ENCODE results near the gene MVK. TPM values are rescaled to one million over a fixed set of nuclear protein-coding genes. Genes with fewer than 3 reads are reported as not detected.
A peak's percentile ranks its signal among the peaks of the same experiment; 100 is the strongest.

Gene MVK
- polyA plus RNA-seq (ENCODE audit: low read depth in 6 of 6) = 1 to 10 TPM; 2.8 to 4.6 (median 3.6) TPM

DNA sequence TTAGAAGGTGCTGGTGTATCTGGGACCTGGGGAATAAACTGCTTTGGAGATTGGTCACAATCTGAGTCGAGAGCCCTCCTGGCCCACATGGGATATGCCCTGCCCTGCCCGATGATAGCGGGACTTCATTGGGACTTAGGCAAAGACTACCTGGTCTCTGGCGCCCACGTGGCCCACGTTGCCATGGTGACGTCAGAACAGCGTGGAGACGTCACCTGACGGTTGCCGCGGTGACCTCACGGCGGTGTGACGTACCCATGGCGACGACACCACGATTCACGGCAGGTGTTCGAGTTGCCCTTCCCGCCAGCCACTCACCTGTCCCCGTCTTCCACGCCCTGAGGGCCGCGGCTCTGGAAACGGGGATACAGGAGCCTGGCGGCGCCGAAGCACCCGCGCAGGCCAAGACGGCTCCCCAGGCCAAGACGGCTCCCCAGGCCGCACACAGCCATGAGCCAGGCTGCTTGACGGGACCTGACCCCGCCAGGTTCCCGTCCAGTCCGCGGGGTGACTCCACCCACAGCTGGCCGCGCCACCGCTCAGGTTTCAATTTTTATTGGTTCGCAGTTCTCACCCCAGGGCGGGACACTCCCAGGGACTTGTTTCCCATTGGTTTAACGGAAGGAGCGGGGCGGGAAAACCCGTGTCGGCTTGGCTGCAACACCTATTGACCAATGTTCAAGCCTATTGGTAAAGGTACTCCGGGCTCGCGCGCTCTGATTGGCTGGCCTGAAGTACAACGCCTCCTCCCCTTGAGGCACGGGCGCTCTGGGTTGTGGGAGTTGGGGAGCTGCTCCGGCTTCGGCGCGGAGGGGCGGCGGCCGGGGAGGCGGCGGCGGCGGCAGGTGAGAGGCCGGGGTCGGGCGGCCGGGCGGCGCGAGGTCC lies at the start of gene MVK, which contains the start of gene MMAB:
Gene MVK, plus strand, starts transcription at position 766 of the 885 bp plus-strand sequence. CDS start 1,029 bp downstream, outside the sequence.
Gene MMAB, minus strand, starts transcription at position 476 of the 885 bp plus-strand sequence. Its CDS starts 24 bp downstream, at position 452.
- no peaks in the 10 kb centered on the region for H3K9me3 Mint-ChIP-seq
- DNase-seq = peak; percentile 99
- no peaks in the 10 kb centered on the region for H3K27me3 Mint-ChIP-seq
- peaks cover 0 to 1% of the 10 kb centered on the region in 2 donors for H3K36me3 Mint-ChIP-seq
- H3K4me3 Mint-ChIP-seq = peak within 1 kb of the TSS; percentile 93 to 97 (median 96)
- peak; percentile 89 to 91 for ATAC-seq (ENCODE audit: low read depth in 2 of 2)
- H3K4me1 Mint-ChIP-seq = peaks cover 17 to 32% (median 24%) of the 10 kb centered on the region in 3 donors
- H3K27ac Mint-ChIP-seq = peak within 1 kb of the TSS; percentile 96 to 99 (median 98)

DNA sequence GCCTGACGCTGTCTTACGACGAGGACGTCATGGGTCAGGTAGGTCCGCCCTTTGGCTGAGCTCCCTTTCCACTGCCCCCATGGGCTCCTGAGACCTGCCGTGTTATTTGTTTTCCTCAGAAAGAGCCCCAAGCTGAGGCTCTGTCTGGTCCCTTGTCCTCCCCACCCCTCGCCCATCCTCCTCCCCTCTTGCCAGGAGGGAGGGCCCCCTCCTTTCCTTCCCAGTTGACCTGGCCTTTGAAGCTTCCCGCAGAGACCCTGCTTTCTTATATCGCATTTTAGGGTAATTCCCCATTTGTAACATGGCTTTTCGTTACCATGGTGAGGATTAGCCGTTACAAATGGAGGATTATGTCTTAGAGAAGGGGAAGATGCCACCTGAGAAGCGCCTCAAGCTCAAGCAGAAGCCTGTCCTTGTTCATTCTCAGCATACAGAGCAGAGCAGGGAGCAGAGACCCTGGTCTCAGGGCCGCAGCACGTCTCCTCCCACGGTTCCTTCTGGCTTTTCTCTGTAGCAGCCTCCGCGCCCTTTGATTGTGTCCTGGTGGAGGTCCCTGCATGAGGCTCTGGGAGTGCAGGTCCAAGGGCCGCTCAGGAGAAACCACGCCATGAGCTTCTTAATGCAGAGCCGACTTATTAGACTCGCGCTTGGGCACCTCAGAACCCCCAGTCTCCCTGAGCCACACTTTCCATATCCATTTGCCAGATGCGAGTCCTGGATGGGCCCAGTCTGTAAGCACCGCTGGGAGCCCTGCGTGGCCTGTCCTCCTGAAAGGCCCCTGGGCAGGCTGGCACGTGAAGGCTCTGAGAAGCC lies 48.9 kb upstream of the MVK start:
- no peak for DNase-seq
- no peaks in the 10 kb centered on the region for H3K4me1 Mint-ChIP-seq
- H3K36me3 Mint-ChIP-seq = peaks cover 0 to 21% of the 10 kb centered on the region in 2 donors
- no peaks in the 10 kb centered on the region for H3K9me3 Mint-ChIP-seq
- ATAC-seq (ENCODE audit: low read depth in 2 of 2) = no peak
- H3K27me3 Mint-ChIP-seq = no peaks in the 10 kb centered on the region
- no peak overlapping the region for H3K27ac Mint-ChIP-seq
- no peak overlapping the region for H3K4me3 Mint-ChIP-seq

DNA sequence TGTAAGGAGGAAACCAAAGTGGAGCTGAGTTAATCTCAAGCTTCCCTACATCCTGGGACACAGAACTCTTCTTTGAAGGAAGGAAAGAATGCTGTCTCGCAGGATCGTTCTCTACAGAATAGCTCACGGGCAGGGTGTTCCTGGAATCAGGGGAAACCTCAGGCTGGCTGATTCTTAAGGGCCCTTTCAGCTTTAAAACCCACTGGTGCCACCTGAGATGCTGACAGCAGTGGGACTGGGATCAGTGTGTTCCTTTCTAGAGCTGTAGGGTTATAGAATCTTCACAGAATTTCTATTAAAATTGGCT lies 48.4 kb upstream of the MVK start:
- Mint-ChIP-seq H3K4me1 (no peaks in the 10 kb centered on the region), H3K36me3 (peaks cover 2 to 27% of the 10 kb centered on the region in 2 donors), H3K9me3 (no peaks in the 10 kb centered on the region), H3K27me3 (no peaks in the 10 kb centered on the region), H3K27ac (no peak overlapping the region), H3K4me3 (no peak overlapping the region)
- DNase-seq (no peak), ATAC-seq (ENCODE audit: low read depth in 2 of 2) (no peak)

DNA sequence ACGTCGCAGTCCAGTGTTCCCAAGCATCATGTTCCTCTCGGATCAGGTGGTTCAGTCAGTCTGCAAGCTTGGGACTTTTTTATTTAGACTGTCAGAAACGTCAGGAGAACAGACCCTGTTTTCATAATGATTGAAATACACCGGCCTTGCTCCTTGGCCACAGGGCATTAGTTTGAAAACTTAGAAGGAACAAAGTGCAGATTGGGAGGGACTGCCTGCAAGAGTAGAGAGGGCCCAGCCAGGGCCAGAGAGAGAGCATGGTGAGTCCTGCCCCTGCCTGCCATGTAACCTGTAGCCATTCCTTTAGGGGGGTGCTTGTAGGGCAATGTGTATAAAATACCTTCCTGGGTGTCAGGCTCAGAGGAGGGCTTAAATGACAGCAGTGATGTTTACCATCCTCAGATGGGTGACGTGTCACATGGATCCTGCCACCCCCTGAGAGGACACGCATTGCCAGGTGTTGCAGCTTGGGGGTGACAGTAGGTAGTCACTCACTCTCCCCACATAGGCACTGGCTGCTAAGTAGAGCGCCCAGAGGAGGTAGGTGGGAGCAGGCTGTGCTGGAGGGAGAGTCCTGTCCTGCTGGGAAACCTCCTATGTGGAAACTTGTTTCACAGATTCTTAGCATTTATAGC lies 46.0 kb upstream of the MVK start:
- H3K9me3 Mint-ChIP-seq = no peaks in the 10 kb centered on the region

DNA sequence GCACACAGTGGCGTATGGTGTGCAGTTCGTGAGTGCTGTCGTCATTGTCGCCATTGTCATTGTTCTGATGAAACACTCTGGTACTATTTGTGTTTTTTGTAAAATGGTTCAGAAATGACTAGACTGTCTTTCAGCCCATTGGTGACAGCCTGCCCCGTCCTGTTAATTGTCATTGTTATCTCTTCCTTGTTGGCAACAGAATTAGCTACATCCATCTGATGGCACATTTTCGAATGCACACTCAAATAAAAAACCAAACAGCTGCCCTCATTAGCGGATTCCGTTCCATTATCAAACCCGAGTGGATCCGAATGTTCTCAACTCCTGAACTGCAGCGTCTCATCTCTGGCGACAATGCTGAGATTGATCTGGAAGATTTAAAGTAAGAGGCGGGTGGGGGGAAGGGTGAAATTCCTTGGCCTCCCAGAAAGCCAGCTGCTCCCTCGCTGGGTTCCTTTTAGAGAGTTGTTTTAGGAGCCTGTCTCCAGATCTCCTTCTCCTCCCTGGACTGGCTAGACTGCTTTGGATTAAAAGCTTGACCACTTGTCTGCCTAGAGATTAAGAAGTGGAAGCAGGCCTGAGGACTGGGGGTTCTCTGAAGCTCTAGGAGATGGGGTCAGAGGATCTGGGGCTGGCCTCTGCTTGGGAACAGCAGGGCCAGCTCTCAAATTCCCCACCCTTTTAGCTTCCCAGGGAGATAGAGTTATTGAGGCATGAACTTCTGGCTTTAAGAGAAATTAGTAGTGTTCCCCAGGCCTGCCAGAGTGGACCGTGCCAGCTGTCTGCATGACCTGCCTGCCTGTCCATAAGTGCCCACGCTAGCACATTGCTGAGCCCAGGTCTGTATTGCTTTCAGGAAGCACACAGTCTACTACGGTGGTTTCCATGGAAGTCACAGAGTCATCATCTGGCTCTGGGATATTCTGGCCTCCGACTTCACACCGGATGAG lies 43.6 kb upstream of the MVK start:
- no peaks in the 10 kb centered on the region for H3K9me3 Mint-ChIP-seq
- DNase-seq (no peak), ATAC-seq (ENCODE audit: low read depth in 2 of 2) (no peak)
- H3K27me3 Mint-ChIP-seq = no peaks in the 10 kb centered on the region
- peak overlapping the region in 1 of 6 donors; percentile 70 for H3K27ac Mint-ChIP-seq
- H3K4me1 Mint-ChIP-seq = no peaks in the 10 kb centered on the region
- peaks cover 4 to 9% of the 10 kb centered on the region in 2 donors for H3K36me3 Mint-ChIP-seq
- no peak overlapping the region for H3K4me3 Mint-ChIP-seq

More for the DNA sequence above, 46.0 kb upstream of the MVK start:
- Mint-ChIP-seq H3K27me3 (no peaks in the 10 kb centered on the region), H3K27ac (no peak overlapping the region), H3K4me3 (no peak overlapping the region), H3K4me1 (no peaks in the 10 kb centered on the region), H3K36me3 (peaks cover 4 to 18% of the 10 kb centered on the region in 2 donors)
- ATAC-seq (ENCODE audit: low read depth in 2 of 2) (no peak), DNase-seq (no peak)

DNA sequence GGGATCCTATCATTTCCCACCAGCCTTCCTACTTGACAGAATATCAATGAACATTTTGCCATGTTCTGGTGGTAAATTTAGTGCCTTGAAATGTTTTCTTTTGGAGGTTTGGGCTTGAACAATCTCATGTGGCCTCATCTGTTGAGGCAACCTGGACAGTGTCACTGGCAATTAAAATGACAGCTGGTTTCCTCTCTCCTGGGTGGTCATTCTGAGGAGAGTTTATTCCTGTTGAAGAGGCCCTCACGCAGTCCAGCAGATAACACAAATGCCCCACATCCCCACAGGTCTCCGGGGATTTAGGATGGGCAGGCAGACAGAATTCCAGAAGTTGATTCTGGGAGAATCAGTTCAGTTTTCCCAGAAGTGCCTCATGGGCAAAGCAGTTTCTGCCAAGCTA lies 42.2 kb upstream of the MVK start:
- Mint-ChIP-seq H3K4me1 (no peaks in the 10 kb centered on the region), H3K9me3 (no peaks in the 10 kb centered on the region), H3K4me3 (no peak overlapping the region), H3K36me3 (peaks cover 4 to 9% of the 10 kb centered on the region in 2 donors), H3K27me3 (no peaks in the 10 kb centered on the region), H3K27ac (no peak overlapping the region)
- ATAC-seq (ENCODE audit: low read depth in 2 of 2) (no peak), DNase-seq (no peak)

DNA sequence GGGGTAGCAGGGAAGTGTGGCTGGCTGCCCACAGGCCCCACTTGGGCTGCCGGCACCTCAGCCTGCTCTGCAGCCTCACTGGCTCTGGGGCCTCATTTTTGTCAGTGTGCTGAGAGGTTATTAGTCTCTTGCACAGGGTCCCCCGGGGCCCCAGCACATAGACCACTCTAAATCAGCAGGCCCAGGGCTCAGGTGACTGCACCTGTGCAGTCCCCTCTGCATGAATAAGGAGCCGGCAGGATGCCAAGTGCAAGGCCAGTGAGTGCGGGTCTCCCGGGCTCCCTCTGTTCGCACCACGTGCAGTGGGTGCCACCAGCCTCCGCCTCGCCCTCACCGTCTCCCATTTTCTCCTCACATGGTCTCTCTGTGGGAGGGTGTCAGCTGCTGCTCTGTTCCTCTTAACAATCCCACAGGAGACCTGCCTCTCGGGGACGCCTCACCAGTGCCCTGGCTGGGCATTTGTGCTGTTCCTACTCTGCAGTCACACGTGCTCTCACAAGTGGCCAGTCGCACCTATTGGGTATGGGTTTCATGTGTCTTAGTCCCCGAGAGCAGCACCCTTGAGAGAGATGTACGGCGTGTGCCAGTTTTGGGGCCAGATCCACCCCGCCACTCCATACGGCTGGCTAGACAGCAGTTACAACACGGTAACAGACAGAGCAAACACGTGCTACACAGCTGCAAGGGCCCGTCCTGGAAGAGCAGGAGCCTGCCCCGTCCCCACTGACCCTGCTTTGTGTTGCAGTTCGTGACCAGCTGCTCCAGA lies 40.7 kb upstream of the MVK start:
- Mint-ChIP-seq H3K36me3 (peaks cover 4 to 9% of the 10 kb centered on the region in 2 donors), H3K27ac (no peak overlapping the region), H3K4me1 (no peaks in the 10 kb centered on the region), H3K9me3 (no peaks in the 10 kb centered on the region), H3K4me3 (no peak overlapping the region), H3K27me3 (no peaks in the 10 kb centered on the region)
- DNase-seq (no peak), ATAC-seq (ENCODE audit: low read depth in 2 of 2) (no peak)

DNA sequence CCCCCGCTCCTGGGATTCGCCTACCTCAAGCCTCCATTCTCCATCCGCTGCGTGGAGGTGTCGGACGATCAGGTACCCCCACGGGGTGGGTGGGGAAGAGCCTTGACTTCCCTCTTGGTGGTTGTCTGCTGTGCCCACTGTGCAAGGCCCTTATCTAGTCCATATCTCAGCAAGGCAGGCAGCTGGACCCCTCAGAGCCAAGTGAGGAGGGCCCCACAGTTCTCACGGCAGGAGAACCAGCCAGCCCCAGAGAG lies 40.2 kb upstream of the MVK start:
- Mint-ChIP-seq H3K9me3 (no peaks in the 10 kb centered on the region), H3K27ac (no peak overlapping the region), H3K4me1 (no peaks in the 10 kb centered on the region), H3K36me3 (peaks cover 4 to 9% of the 10 kb centered on the region in 2 donors), H3K27me3 (no peaks in the 10 kb centered on the region), H3K4me3 (no peak overlapping the region)
- no peak for DNase-seq
- ATAC-seq (ENCODE audit: low read depth in 2 of 2) = no peak

DNA sequence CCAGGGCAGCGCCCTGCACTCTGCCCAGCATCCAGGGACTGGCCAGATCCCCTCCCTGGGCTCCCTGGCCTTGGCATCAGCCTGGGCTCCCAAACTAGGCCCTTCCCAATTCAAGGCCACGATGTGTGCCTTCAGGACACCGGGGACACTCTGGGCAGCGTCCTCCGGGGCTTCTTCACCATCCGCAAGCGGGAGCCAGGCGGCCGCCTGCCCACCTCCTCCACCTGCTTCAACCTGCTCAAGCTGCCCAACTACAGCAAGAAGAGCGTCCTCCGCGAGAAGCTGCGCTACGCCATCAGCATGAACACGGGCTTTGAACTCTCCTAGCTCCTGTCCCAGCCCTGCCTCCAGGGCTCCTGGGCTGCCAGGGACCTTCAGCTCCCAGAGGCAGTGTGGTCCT lies 39.1 kb upstream of the MVK start:
- no peak overlapping the region for H3K27ac Mint-ChIP-seq
- no peak overlapping the region for H3K4me3 Mint-ChIP-seq
- peaks cover 4 to 9% of the 10 kb centered on the region in 2 donors for H3K36me3 Mint-ChIP-seq
- H3K27me3 Mint-ChIP-seq = no peaks in the 10 kb centered on the region
- ATAC-seq (ENCODE audit: low read depth in 2 of 2) (no peak), DNase-seq (no peak)
- no peaks in the 10 kb centered on the region for H3K9me3 Mint-ChIP-seq
- no peaks in the 10 kb centered on the region for H3K4me1 Mint-ChIP-seq

DNA sequence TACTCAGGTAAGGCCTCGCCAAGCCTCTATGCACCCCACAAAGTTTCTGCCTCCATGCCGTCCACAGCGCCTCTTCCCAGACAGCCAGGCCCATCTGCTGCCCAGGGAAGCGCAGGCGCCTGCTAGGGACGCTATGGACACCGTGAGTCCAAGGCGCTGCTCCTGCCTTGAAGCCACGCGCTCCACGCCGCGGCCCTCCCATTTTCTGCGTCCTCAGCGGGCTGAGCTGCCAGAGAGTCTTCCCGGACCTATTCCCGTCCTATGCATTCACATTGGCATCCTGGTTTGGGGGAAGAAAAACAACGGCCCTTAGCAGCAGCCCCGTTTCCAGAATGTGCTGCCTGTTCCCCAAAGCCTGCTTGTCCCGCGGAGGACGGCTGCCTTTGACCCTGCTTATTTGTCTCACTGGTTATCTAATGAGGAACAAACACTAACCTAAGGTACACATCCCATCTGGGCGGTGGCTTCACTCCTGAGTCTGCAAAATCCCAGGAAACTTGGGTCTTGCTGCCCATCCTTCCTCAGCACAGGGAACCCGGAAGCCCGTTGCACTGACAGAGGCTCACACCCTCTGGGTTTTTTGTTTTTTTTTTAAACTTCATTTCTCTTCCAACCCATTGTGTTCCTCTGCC lies 38.2 kb upstream of the MVK start:
- Mint-ChIP-seq H3K36me3 (peaks cover 1 to 2% of the 10 kb centered on the region in 2 donors), H3K27ac (peak overlapping the region in 2 of 6 donors; percentile 47 to 69), H3K4me3 (no peak overlapping the region), H3K4me1 (no peaks in the 10 kb centered on the region), H3K27me3 (no peaks in the 10 kb centered on the region), H3K9me3 (no peaks in the 10 kb centered on the region)
- DNase-seq (no peak), ATAC-seq (ENCODE audit: low read depth in 2 of 2) (no peak)

DNA sequence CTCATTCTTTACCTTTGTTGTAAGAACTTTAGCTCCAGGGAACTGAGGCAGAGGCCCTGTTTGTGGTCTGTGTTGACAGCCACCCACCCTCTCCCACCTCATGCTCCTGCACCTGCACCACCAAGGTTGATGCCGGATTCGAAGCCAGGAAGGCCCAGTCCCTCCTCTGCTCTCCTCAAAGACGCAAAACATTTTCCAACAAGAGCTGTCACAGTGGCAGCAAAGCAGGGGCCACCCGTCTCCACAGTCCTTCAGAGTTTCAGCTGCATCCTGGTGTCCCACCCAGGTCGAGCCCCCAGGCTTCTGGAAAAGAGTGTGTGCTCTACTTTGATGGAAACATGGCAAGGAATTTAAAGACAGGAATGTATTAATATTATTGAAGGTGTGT lies 37.7 kb upstream of the MVK start:
- Mint-ChIP-seq H3K4me3 (no peak overlapping the region), H3K4me1 (no peaks in the 10 kb centered on the region), H3K9me3 (no peaks in the 10 kb centered on the region), H3K27me3 (no peaks in the 10 kb centered on the region), H3K36me3 (no peaks in the 10 kb centered on the region), H3K27ac (peak overlapping the region in 1 of 6 donors; percentile 69)
- ATAC-seq (ENCODE audit: low read depth in 2 of 2) = no peak
- no peak for DNase-seq

DNA sequence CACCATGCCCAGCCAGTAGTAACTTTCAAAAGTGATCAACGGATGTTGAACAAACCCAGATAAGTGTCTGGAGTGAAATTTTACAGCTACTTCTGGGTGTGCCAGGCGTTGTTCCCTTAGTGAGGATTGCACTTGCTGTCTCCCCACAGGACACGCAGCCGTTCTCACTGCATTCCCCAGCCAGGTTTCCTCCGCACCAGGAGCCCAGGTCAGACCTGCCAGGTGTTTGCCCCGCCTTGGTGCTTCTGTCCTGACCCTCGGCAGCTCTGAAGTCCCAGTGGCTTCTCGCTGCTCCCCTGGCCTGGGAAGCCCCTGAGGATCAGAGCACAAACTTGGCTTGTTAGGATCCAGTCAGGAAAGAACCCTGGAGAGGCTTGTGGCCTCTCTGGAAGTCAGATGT lies 36.5 kb upstream of the MVK start:
- no peak for DNase-seq
- H3K9me3 Mint-ChIP-seq = no peaks in the 10 kb centered on the region
- H3K4me3 Mint-ChIP-seq = no peak overlapping the region
- H3K36me3 Mint-ChIP-seq = no peaks in the 10 kb centered on the region
- peak overlapping the region in 1 of 6 donors; percentile 59 for H3K27ac Mint-ChIP-seq
- ATAC-seq (ENCODE audit: low read depth in 2 of 2) = no peak
- no peaks in the 10 kb centered on the region for H3K27me3 Mint-ChIP-seq
- H3K4me1 Mint-ChIP-seq = no peaks in the 10 kb centered on the region
